Neuron (in vitro differentiated cells): Measurements from ENCODE around the gene UROD.
A peak's percentile ranks its signal among the peaks of the same experiment; 100 is the strongest.
"Not testable (repeated sequence)": the region's sequence is repeated elsewhere in the genome, so short reads cannot be mapped to it uniquely, and the experiment has no call there.

Source experiments
- H2AFZ ChIP-seq: one replicate; pipeline ENCODE4 v1.6.1; 2013; ENCODE audit warnings: low read depth, mild to moderate bottlenecking, inconsistent platforms, low read length, moderate library complexity
- H3K27me3 ChIP-seq: one replicate; pipeline ENCODE4 v1.6.1; 2013; ENCODE audit warnings: low read length; ENCODE audit not compliant: insufficient read depth
- H3K36me3 ChIP-seq: one replicate; pipeline ENCODE4 v1.6.1; 2013; ENCODE audit warnings: low read length; ENCODE audit not compliant: insufficient read depth
- H3K4me1 ChIP-seq: one replicate; pipeline ENCODE4 v1.6.1; 2013; ENCODE audit warnings: low read length; ENCODE audit not compliant: insufficient read depth
- H3K4me3 ChIP-seq: 2 replicates; pipeline ENCODE4 v1.5.1; 2013; ENCODE audit warnings: mild to moderate bottlenecking, low read length, moderate library complexity
- H3K9me3 ChIP-seq: one replicate; pipeline ENCODE4 v1.6.1; 2013; ENCODE audit warnings: low read length

The UROD gene

DNA sequence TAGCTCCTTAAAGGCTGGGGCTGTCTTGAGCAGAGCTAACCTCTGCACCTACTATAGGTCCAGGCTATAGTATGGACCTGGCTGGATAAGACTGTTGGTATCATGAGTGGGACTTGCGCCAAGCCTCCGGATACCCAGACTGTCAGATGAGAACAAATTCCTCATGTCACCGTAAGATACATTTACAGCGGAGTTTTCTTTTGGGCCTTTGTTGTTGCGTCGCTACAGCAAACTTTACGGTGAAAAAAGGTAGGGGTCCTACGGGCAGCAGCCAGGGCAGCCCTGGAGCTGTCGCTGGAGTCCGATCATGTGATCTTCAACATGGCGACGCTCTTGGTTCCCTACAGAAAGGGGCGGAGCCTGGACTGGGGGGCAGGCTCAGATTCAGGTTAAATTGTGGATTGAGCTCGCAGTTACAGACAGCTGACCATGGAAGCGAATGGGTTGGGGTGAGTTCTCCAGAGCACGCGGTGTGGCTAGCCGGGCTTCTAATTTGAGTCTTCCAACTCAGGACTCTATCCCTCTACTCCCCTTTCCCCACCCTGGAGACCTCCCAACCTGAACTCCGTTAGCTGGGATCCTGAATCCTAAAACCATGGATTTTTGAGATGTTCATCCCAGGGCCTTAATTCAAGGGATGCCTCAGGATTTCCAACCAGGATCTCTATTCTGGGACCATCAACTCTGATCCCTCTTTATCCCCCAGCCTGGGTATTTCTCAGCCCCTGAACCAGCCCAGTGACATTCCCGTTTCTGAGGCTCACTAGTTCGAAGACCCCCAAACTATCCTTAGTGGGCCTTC, at the start of gene UROD:
Gene UROD (plus strand): TSS at position 418 of the 802 bp plus-strand sequence. CDS start 12 bp downstream, at position 430.
- Histone ChIP-seq H3K27me3 (no peaks in the 10 kb centered on the region), H3K36me3 (peaks cover 23% of the 10 kb centered on the region), H2AFZ (peak within 1 kb of the TSS; percentile 99), H3K4me1 (peaks cover 19% of the 10 kb centered on the region), H3K4me3 (peak within 1 kb of the TSS; percentile 87), H3K9me3 (no peaks in the 10 kb centered on the region)

DNA sequence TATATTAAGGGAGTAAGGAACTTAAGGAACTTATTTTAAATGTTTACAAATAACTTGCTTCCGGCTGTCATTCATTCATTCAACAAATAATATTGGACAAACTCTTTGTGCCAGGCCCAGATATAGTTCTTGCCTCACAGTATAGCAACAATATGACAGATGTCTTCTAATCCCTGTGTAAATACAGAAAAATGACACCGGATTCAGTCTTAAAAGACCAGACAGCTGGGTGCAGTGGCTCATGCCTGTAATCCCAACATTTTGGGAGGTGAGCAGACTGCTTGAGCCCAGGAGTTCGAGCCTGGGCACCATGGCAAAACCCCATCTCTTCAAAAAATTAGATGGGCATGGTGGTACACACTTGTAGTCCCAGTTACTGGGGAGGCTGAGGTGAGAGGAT, 49.3 kb upstream of the UROD start:
- Histone ChIP-seq H3K4me1 (no peaks in the 10 kb centered on the region), H3K36me3 (no peaks in the 10 kb centered on the region), H3K9me3 (no peaks in the 10 kb centered on the region), H3K4me3 (no peak overlapping the region), H2AFZ (no peak overlapping the region), H3K27me3 (no peaks in the 10 kb centered on the region)

DNA sequence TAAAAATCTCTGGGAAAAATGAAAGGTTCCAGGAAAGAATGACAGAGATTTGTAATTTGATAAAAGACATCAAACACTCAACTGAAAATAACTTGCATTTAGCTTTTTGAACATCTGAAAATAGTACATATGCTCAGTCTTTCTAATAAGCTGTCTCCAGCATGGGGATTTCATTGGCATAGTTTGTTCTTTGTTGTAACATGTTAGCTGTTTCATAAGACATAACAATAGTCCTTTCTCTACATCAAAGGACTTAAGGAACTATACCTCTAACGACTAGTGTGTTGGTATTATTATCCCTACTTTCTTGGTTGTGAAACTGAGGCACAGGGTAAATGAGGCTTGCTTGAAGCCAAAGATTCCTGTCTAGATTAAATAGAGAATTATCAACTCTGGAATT, 47.7 kb upstream of the UROD start:
- H2AFZ ChIP-seq, result no peak overlapping the region
- H3K27me3 ChIP-seq, result no peaks in the 10 kb centered on the region
- no peaks in the 10 kb centered on the region for H3K4me1 ChIP-seq
- no peak overlapping the region for H3K4me3 ChIP-seq
- H3K36me3 ChIP-seq, result no peaks in the 10 kb centered on the region
- H3K9me3 ChIP-seq, result no peaks in the 10 kb centered on the region

DNA sequence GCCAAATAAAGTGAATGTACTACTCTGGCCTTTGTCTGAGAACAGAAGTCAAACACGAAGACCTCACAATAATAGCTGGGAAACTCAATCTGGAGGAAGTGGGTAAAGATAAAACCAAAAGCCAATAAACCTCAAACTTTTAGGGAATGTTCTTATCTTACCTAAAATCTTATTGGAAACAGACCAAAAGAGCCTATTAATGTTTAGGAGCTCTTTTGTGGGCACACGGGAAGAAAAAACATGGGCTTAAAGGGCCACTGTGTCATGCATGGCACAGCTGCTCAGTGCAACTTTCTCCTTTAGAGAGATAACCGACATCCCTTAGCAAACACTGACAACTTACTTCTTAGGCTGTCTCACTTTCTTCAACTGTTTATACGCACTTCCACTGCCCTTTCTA, 41.7 kb upstream of the UROD start:
- Histone ChIP-seq H3K27me3 (no peaks in the 10 kb centered on the region), H3K36me3 (peaks cover 4% of the 10 kb centered on the region), H3K4me1 (no peaks in the 10 kb centered on the region), H3K9me3 (no peaks in the 10 kb centered on the region), H2AFZ (no peak overlapping the region), H3K4me3 (no peak overlapping the region)

DNA sequence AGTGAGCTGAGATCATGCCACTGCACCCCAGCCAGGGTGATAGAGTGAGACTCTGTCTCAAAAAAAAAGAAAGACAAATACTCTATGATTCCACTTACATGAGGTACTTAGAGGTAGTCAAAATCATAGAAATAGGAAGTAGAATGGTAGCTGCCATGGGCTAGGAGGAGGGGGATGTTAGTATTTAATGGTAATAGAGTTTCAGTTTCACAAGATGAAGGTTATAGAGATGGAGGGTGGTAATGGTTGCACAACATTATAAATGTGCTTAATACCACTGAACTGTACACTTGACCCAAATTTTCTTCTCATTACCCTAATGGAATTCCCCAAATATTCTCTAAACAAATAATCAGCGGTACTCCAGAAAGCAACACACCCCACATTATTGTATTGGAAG, 38.4 kb upstream of the UROD start:
- Histone ChIP-seq H3K4me3 (no peak overlapping the region), H3K9me3 (peaks cover 7% of the 10 kb centered on the region), H2AFZ (no peak overlapping the region), H3K4me1 (no peaks in the 10 kb centered on the region), H3K27me3 (no peaks in the 10 kb centered on the region), H3K36me3 (peaks cover 32% of the 10 kb centered on the region)

DNA sequence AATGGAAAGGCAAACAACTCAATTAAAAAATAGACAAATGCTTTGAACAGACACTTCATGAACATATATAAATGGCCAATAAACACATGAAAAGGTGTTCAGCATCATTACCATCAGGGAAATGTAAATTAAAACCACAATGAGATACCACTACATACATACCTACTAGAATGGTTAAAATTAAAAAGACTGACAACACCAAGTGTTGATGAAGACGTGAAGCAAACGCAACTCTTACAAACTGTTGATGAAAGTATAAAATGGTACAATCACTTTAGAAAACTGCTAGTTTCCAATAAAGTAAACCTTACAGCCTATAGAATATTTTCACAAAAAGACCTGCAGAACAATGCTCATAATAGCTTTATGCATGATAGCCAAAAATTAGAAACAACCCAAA, 35.8 kb upstream of the UROD start:
- no peak overlapping the region for H3K4me3 ChIP-seq
- no peaks in the 10 kb centered on the region for H3K27me3 ChIP-seq
- H3K9me3 ChIP-seq, result peaks cover 7% of the 10 kb centered on the region
- H3K36me3 ChIP-seq, result peaks cover 45% of the 10 kb centered on the region
- H3K4me1 ChIP-seq, result no peaks in the 10 kb centered on the region
- no peak overlapping the region for H2AFZ ChIP-seq

DNA sequence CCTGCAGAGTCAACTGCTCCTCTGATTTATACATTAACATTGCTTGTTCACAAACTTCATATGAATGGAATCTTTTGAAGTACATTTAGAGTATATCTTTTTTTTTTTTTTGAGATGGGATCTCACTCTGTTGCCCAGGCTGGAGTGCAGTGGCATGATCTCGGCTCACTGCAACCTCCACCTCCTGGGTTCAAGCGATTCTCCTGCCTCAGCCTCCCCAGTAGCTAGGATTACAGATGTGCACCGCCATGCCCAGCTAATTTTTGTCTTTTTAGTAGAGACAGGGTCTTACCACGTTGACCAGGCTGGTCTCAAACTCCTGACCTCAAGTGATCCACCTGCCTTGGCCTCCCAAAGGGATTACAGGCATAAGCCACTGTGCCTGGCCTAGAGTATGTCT, 34.7 kb upstream of the UROD start:
- not testable (repeated sequence) for H3K4me3 ChIP-seq, H3K27me3 ChIP-seq, H3K4me1 ChIP-seq, H3K9me3 ChIP-seq, H2AFZ ChIP-seq
- H3K36me3 ChIP-seq, result peaks cover 45% of the 10 kb centered on the region

DNA sequence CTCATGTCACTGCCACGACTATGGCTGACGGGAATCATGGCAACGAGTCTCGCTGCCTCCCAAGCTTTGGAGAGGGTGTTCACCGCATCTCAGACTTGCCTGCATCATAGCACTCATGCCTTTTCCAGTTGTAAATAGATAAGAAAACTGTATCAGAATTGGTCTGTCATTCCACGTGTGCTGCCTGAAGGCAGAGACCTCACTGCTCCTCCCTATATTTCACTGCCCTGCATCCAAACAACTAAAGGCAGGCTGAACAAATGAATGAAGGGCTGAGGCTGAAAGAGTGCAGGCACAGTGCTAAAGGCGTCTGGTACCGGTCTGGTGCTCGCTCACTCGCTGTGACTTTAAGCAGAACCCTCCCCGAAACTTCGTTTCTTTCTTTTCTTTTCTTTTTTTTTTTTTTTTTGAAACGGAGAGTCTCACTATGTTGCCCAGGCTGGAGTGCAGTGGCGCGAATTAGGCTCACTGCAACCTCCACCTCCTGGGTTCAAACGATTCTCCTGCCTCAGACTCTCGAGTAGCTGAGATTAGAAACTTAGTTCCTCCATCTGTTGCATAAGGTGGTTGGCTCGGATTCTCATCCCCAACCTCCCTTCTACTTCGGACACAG, 26.2 kb upstream of the UROD start:
- peak overlapping the region; percentile 81 for H3K4me3 ChIP-seq
- H3K9me3 ChIP-seq, result no peaks in the 10 kb centered on the region
- H2AFZ ChIP-seq, result peak overlapping the region; percentile 51
- peaks cover 1% of the 10 kb centered on the region for H3K36me3 ChIP-seq
- peaks cover 6% of the 10 kb centered on the region for H3K4me1 ChIP-seq
- H3K27me3 ChIP-seq, result no peaks in the 10 kb centered on the region

DNA sequence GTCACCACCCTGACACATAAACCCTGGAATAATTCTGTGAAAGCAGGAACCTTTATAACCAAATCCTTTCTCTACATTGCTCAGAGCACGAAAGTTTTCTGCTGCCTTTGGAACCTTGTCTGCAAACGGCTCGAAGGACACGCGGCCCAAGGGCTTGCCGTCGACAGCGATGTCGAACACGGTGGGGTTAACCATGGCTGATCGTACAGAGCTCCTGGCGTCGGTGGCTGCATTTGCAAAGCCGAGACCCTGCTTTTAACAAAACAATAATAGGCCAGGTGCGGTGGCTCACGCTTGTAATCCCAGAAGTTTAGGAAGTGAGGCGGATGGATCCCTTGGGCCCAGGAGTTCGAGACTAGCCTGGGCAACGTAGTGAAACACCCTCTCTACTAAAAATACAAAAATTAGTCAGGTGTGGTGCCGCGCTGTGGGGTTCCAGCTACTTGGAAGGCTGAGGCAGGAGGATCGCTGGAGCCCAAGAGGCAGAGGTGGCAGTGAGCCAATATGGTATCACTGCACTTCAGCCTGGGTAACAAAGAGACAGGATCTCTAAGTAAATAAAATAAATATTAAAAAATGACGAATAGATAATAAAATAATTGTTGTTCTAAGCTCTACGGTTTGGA, 23.4 kb upstream of the UROD start:
- no peak overlapping the region for H2AFZ ChIP-seq
- H3K4me3 ChIP-seq, result no peak overlapping the region
- H3K4me1 ChIP-seq, result peaks cover 6% of the 10 kb centered on the region
- no peaks in the 10 kb centered on the region for H3K9me3 ChIP-seq
- H3K36me3 ChIP-seq, result no peaks in the 10 kb centered on the region
- no peaks in the 10 kb centered on the region for H3K27me3 ChIP-seq

DNA sequence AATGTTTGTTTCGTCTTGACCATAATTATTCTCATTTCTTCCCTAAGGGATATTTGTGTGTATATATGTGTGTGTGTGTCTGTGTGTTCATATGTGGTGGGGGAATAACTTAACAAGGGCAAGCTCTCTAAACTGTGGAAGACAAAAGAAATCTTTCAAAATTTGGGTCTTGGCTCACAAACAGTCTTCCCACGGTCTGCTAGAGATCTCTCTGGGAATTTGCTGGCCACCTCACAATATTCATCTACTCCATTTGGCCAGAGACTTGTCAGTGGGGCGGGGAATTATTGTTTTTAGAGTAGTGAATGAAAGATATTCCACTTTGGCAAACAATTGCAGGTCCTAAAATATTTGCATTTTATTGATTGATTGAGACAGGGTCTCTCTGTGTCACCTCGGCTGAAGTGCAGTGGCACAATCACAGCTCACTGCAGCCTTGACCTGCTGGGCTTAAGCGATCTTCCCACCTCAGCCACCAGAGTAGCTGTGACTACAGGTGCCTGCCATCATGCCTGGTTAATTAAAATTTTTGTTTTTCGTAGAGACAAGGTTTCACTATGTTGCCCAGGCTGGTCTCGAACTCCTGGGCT, 17.6 kb upstream of the UROD start:
- Histone ChIP-seq H2AFZ (no peak overlapping the region), H3K27me3 (no peaks in the 10 kb centered on the region), H3K4me3 (no peak overlapping the region), H3K36me3 (no peaks in the 10 kb centered on the region), H3K9me3 (no peaks in the 10 kb centered on the region), H3K4me1 (no peaks in the 10 kb centered on the region)

DNA sequence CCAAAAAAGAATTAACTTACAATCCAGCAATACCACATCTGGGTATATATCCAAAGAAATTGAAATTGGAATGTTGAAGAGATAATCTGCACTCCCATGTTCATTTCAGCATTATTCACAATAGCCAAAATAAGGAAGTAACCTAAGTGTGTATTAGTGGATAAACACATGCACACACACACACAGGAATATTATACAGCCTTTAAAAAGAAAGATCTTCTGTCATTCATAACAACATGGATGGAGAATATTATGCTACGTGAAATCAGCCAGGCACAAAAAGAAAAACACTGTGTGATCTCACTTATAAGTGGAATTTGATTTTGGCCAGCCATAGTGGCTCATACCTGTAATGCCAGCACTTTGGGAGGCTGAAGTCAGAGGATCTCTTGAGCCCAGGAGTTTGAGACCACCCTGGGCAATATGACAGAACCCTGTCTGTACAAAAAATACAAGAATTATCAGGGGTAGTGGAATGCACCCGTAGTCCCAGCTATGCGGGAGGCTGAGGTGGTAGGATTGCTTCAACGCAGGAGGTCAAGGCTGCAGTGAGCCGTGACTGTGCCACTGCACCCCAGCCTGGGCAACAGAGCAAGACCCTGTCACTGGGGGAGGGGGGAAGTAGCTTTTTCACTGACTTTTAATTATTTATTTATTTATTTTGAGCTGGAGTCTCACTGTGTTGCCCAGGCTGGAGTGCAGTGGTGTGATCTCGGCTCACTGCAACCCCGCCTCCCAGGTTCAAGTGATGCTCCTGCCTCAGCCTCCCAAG, 16.4 kb upstream of the UROD start:
- no peak overlapping the region for H3K4me3 ChIP-seq
- H2AFZ ChIP-seq, result no peak overlapping the region
- no peaks in the 10 kb centered on the region for H3K27me3 ChIP-seq
- H3K9me3 ChIP-seq, result no peaks in the 10 kb centered on the region
- H3K4me1 ChIP-seq, result no peaks in the 10 kb centered on the region
- no peaks in the 10 kb centered on the region for H3K36me3 ChIP-seq

DNA sequence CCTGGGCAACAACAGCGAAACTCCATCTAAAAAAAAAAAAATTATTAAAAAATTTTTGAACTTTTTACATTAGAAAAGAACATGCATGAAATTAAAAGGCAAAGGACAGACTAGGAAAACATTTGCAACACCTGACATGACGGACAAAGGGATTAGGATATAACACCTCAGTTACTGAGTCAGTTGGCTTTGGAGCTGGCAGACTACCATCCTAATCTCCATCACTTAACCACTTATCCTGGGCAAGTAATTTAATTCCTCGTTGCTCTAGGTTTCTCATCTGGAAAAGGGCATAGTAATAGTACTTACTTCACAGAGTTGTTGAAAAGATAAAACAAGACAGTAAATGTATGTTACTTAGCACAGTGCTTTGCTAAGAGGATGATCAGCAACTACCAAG, 12.8 kb upstream of the UROD start:
- no peak overlapping the region for H3K4me3 ChIP-seq
- peaks cover 22% of the 10 kb centered on the region for H3K36me3 ChIP-seq
- H3K9me3 ChIP-seq, result no peaks in the 10 kb centered on the region
- H3K4me1 ChIP-seq, result no peaks in the 10 kb centered on the region
- no peaks in the 10 kb centered on the region for H3K27me3 ChIP-seq
- H2AFZ ChIP-seq, result no peak overlapping the region
